Mesenchymal stem cell (in vitro differentiated cells and primary cell): Measurements from ENCODE around the gene VWA2.
A peak's percentile ranks its signal among the peaks of the same experiment; 100 is the strongest.

Experiments
- DNase-seq: peaks from one replicate; pipeline ENCODE4 v3.0.0-alpha.2; 2013
- H2AFZ ChIP-seq: one replicate; pipeline ENCODE4 v1.6.1; 2013; ENCODE audit warnings: low read depth, mild to moderate bottlenecking, control low read depth, inconsistent platforms, low read length, moderate library complexity
- H2AK5ac ChIP-seq: 2 replicates; pipeline ENCODE4 v1.6.1; 2013; ENCODE audit warnings: low read length, moderate library complexity, mild to moderate bottlenecking, inconsistent platforms; ENCODE audit not compliant: severe bottlenecking
- H2BK120ac ChIP-seq: one replicate; pipeline ENCODE4 v1.6.1; 2013; ENCODE audit warnings: low read depth, mild to moderate bottlenecking, inconsistent platforms, low read length, moderate library complexity
- H2BK12ac ChIP-seq, 2 experiments: one replicate each; pipeline ENCODE4 v1.6.1; 2013; ENCODE audit warnings: inconsistent platforms in 2 of 2, low read length in 2 of 2, mild to moderate bottlenecking in 2 of 2, moderate library complexity in 2 of 2, control low read depth in 1 of 2
- H2BK15ac ChIP-seq: one replicate; pipeline ENCODE4 v1.6.1; 2013; ENCODE audit warnings: mild to moderate bottlenecking, low read depth, inconsistent platforms; ENCODE audit not compliant: poor library complexity, severe bottlenecking
- H2BK5ac ChIP-seq: 2 replicates; pipeline ENCODE4 v1.6.1; 2013; ENCODE audit warnings: low read depth, mild to moderate bottlenecking, low read length, control low read depth, inconsistent platforms; ENCODE audit not compliant: poor library complexity, severe bottlenecking
- H3K14ac ChIP-seq, 2 experiments: one replicate each; pipeline ENCODE4 v1.6.1; 2013; ENCODE audit warnings: inconsistent platforms in 2 of 2, low read length in 2 of 2, control low read depth in 1 of 2, mild to moderate bottlenecking in 1 of 2, moderate library complexity in 1 of 2
- H3K18ac ChIP-seq, 2 experiments: one replicate each; pipeline ENCODE4 v1.6.1; 2013; ENCODE audit warnings: inconsistent platforms in 2 of 2, low read length in 2 of 2, control low read depth in 1 of 2, low read depth in 1 of 2, mild to moderate bottlenecking in 1 of 2
- H3K23ac ChIP-seq, 2 experiments: one replicate each; pipeline ENCODE4 v1.6.1; 2013; ENCODE audit warnings: inconsistent platforms in 2 of 2, low read length in 2 of 2, mild to moderate bottlenecking in 2 of 2, moderate library complexity in 2 of 2, control low read depth in 1 of 2
- H3K27ac ChIP-seq: 2 replicates; pipeline ENCODE4 v1.5.1; 2013; ENCODE audit warnings: mild to moderate bottlenecking, moderate library complexity, low read length, control low read depth, inconsistent platforms; ENCODE audit not compliant: poor library complexity, severe bottlenecking
- H3K27me3 ChIP-seq, 2 experiments: 2 replicates each; pipeline versions ENCODE4 v1.6.1 to v1.7.0; 2013; ENCODE audit warnings: low read length in 2 of 2, mild to moderate bottlenecking in 2 of 2, moderate library complexity in 2 of 2, control low read depth in 1 of 2, inconsistent platforms in 1 of 2; ENCODE audit not compliant: control insufficient read depth in 1 of 2, insufficient read depth in 1 of 2
- H3K36me3 ChIP-seq, 2 experiments: 2 replicates each; pipeline versions ENCODE4 v1.6.1 to v1.7.0; 2013; ENCODE audit warnings: low read length in 2 of 2, control low read depth in 1 of 2, inconsistent platforms in 1 of 2, low read depth in 1 of 2, mild to moderate bottlenecking in 1 of 2; ENCODE audit not compliant: insufficient read depth in 2 of 2, control insufficient read depth in 1 of 2
- H3K4ac ChIP-seq, 2 experiments: one replicate each; pipeline ENCODE4 v1.6.1; 2013; ENCODE audit warnings: inconsistent platforms in 2 of 2, low read length in 2 of 2, mild to moderate bottlenecking in 2 of 2, moderate library complexity in 2 of 2, control low read depth in 1 of 2, low read depth in 1 of 2
- H3K4me1 ChIP-seq: 2 replicates; pipeline ENCODE4 v1.6.1; 2013; ENCODE audit warnings: low read depth, low read length, control low read depth; ENCODE audit not compliant: control insufficient read depth, insufficient read depth
- H3K4me2 ChIP-seq: 2 replicates; pipeline ENCODE4 v1.6.1; 2013; ENCODE audit warnings: low read length, mild to moderate bottlenecking, inconsistent platforms; ENCODE audit not compliant: poor library complexity, severe bottlenecking
- H3K4me3 ChIP-seq, 2 experiments: 2 replicates each; pipeline versions ENCODE4 v1.5.1 to v1.7.0; 2013; ENCODE audit warnings: low read length in 2 of 2, mild to moderate bottlenecking in 2 of 2, control low read depth in 1 of 2, low read depth in 1 of 2; ENCODE audit not compliant: insufficient read depth in 1 of 2
- H3K79me1 ChIP-seq: replicated peaks from 2 replicates; pipeline ENCODE4 v1.6.1; 2013; ENCODE audit warnings: mild to moderate bottlenecking, control low read depth, low read length, inconsistent platforms; ENCODE audit not compliant: poor library complexity, severe bottlenecking
- H3K9ac ChIP-seq: 2 replicates; pipeline ENCODE4 v1.7.0; 2013; ENCODE audit warnings: mild to moderate bottlenecking, low read length, moderate library complexity
- H3K9me3 ChIP-seq: 2 replicates; pipeline ENCODE4 v1.7.0; 2013; ENCODE audit warnings: mild to moderate bottlenecking, low read length; ENCODE audit not compliant: control insufficient read depth
- H4K8ac ChIP-seq: one replicate; pipeline ENCODE4 v1.6.1; 2013; ENCODE audit warnings: inconsistent platforms, mild to moderate bottlenecking, low read length, moderate library complexity
- H4K91ac ChIP-seq: one replicate; pipeline ENCODE4 v1.6.1; 2013; ENCODE audit warnings: mild to moderate bottlenecking, low read length, inconsistent platforms
- WGBS: methylation state at CpG from one replicate; pipeline ENCODE4 v1.1.7; 2013; ENCODE audit warnings: mixed read lengths; 5-methylcytosine and 5-hydroxymethylcytosine counted together

VWA2 gene

DNA sequence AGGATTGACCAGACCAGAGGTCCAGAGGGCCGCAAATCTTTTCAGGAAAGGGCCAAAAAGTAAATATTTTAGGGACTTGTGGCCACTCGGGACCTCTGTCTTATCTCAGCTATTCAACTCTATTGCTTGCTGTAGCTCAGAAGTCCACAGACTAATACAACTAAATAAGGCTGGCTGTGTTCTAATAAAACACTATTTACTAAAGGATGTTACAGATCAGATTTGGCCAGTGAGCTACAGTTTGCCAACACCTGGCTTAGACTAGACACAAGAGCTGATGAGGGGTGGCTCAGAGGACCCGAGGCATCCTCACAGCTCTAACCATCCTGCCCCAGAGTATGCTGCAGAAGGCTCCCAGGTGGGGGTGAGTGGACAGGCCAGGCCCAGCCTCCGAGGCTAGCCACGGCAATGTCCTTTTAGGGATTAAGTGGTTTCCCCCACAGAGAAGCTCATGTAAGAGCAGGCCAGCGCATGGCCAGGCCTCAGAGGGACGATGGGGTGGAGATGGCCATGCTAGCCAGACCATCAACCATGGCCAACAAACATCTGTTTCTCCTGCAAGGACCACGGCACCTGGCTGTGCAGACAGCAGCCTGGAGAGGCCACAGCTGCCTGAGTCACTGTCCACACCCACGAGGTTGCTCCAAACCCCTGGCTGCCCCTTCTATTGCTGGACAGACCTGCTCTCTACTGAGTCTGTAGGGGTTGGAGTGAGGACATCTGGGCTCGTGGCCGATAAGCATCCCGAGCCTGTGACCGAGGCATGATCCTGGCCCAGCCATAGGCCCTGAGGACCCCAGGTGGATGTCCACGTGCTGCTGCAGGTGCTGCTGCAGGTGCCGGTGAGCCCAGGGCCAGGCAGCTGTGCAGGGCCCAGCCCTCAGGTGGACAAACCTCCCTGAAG is 88.7 kb downstream of the VWA2 start:
- H3K18ac ChIP-seq, result peak overlapping the region in 1 of 2 experiments; percentile 31
- H3K23ac ChIP-seq, result no peak overlapping the region
- H3K27ac ChIP-seq, result no peak overlapping the region
- no peak overlapping the region for H2BK5ac ChIP-seq
- H3K27me3 ChIP-seq, result peaks cover 0 to 32% of the 10 kb centered on the region in 2 experiments
- H3K9me3 ChIP-seq, result no peaks in the 10 kb centered on the region
- no peak overlapping the region for H3K9ac ChIP-seq
- H4K8ac ChIP-seq, result peak overlapping the region; percentile 21
- H2BK120ac ChIP-seq, result no peak overlapping the region
- H3K4ac ChIP-seq, result peak overlapping the region in 1 of 2 experiments; percentile 43
- peak overlapping the region; percentile 6 for H4K91ac ChIP-seq
- H2BK12ac ChIP-seq, result peak overlapping the region in 1 of 2 experiments; percentile 66
- no peak overlapping the region for H2AK5ac ChIP-seq
- H3K4me1 ChIP-seq, result peaks cover 5% of the 10 kb centered on the region
- H2BK15ac ChIP-seq, result no peak overlapping the region
- H3K14ac ChIP-seq, result peak overlapping the region in 1 of 2 experiments; percentile 3
- H2AFZ ChIP-seq, result no peak overlapping the region
- no peak overlapping the region for H3K4me3 ChIP-seq
- DNase-seq, result no peak
- WGBS, result 86% methylated on average over 15 of the region's 15 CpGs
- H3K4me2 ChIP-seq, result no peak overlapping the region
- peaks cover 0 to 5% of the 10 kb centered on the region in 2 experiments for H3K36me3 ChIP-seq
- no peaks in the 10 kb centered on the region for H3K79me1 ChIP-seq

GRCh38 chr10:114328441-114328812 is 89.4 kb downstream of the VWA2 start:
- Histone ChIP-seq H3K4me2 (no peak overlapping the region), H4K91ac (peak overlapping the region; percentile 84), H3K18ac (peak overlapping the region; percentile 29 to 31), H3K4me1 (peaks cover 1% of the 10 kb centered on the region), H3K79me1 (no peaks in the 10 kb centered on the region), H3K4ac (no peak overlapping the region), H2BK5ac (no peak overlapping the region), H3K36me3 (peaks cover 0 to 5% of the 10 kb centered on the region in 2 experiments), H3K9me3 (no peaks in the 10 kb centered on the region), H2BK15ac (peak overlapping the region; percentile 41), H2AK5ac (no peak overlapping the region), H2BK120ac (no peak overlapping the region), H2AFZ (no peak overlapping the region), H3K27me3 (peaks cover 0 to 33% of the 10 kb centered on the region in 2 experiments), H3K23ac (no peak overlapping the region), H3K4me3 (no peak overlapping the region), H4K8ac (peak overlapping the region; percentile 1), H2BK12ac (peak overlapping the region in 1 of 2 experiments; percentile 66), H3K27ac (no peak overlapping the region), H3K9ac (no peak overlapping the region), H3K14ac (peak overlapping the region in 1 of 2 experiments; percentile 3)
- 67% methylated on average over 4 of the region's 6 CpGs for WGBS
- DNase-seq, result no peak

GRCh38 chr10:114328874-114329273 is 89.8 kb downstream of the VWA2 start:
- Histone ChIP-seq H4K8ac (peak overlapping the region; percentile 1), H2AFZ (no peak overlapping the region), H3K4me2 (no peak overlapping the region), H4K91ac (peak overlapping the region; percentile 84), H3K36me3 (peaks cover 0 to 5% of the 10 kb centered on the region in 2 experiments), H2BK12ac (no peak overlapping the region), H2BK5ac (no peak overlapping the region), H3K79me1 (no peaks in the 10 kb centered on the region), H3K23ac (no peak overlapping the region), H2BK15ac (no peak overlapping the region), H3K14ac (peak overlapping the region in 1 of 2 experiments; percentile 3), H3K4me3 (no peak overlapping the region), H3K18ac (peak overlapping the region in 1 of 2 experiments; percentile 28), H2BK120ac (no peak overlapping the region), H3K4me1 (peaks cover 1% of the 10 kb centered on the region), H3K27ac (no peak overlapping the region), H2AK5ac (no peak overlapping the region), H3K9ac (no peak overlapping the region), H3K9me3 (no peaks in the 10 kb centered on the region), H3K27me3 (peaks cover 0 to 33% of the 10 kb centered on the region in 2 experiments), H3K4ac (no peak overlapping the region)
- no peak for DNase-seq
- 86% methylated on average over 6 of the region's 6 CpGs for WGBS

DNA sequence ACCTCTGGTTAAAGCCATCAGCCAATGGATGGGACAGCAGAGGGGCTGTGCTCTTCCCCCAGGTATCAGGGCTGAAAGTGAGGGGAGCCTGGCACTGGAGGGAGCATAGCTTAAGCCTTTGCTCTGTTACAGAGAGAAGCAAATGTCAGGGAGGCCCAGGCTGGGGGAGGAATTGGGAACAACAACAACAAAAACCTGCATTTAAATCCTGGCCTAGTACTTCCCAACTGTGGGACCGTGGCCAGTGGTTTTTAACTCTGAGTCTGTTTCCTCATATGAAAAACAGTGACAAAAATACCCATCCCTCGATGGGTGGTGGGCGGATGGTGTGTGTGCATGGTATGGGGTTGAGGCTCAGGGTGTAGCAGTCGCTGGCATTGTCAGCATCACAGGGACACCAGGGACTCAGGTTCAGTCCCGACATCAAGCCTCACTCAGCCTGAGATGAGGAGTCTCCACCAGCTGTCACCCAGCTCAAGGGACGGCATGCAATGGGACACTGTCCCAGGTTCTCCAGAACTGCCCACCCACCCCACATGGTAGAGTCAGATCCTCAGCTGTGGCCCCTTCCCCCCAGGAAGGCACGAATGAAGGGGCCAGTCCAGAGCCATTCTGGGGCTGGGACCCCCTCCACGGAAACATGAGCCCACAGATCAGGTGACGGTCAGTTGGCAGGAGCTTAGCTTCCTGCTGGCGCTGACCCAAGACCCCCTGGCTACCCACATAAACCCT is 90.7 kb downstream of the VWA2 start:
- no peaks in the 10 kb centered on the region for H3K9me3 ChIP-seq
- peaks cover 0 to 5% of the 10 kb centered on the region in 2 experiments for H3K36me3 ChIP-seq
- H3K27ac ChIP-seq, result no peak overlapping the region
- H3K9ac ChIP-seq, result no peak overlapping the region
- no peak overlapping the region for H3K4me3 ChIP-seq
- H3K14ac ChIP-seq, result no peak overlapping the region
- peak overlapping the region in 1 of 2 experiments; percentile 28 for H2BK12ac ChIP-seq
- no peak overlapping the region for H3K23ac ChIP-seq
- peaks cover 4% of the 10 kb centered on the region for H3K4me1 ChIP-seq
- H3K79me1 ChIP-seq, result no peaks in the 10 kb centered on the region
- peak overlapping the region in 1 of 2 experiments; percentile 24 for H3K4ac ChIP-seq
- no peak overlapping the region for H2BK120ac ChIP-seq
- H3K4me2 ChIP-seq, result no peak overlapping the region
- H3K27me3 ChIP-seq, result peaks cover 0 to 39% of the 10 kb centered on the region in 2 experiments
- WGBS, result 85% methylated on average over 9 of the region's 10 CpGs
- peak overlapping the region; percentile 8 for H2BK15ac ChIP-seq
- no peak overlapping the region for H2AK5ac ChIP-seq
- no peak overlapping the region for H3K18ac ChIP-seq
- no peak overlapping the region for H2BK5ac ChIP-seq
- DNase-seq, result no peak
- no peak overlapping the region for H4K8ac ChIP-seq
- H2AFZ ChIP-seq, result no peak overlapping the region
- H4K91ac ChIP-seq, result no peak overlapping the region
